Endothelial cell of umbilical vein (primary cell): ENCODE measurements around the gene DDIT4. TPM values are rescaled to one million over a fixed set of nuclear protein-coding genes. Genes with fewer than 3 reads are reported as not detected.

ENCODE experiments used
- BruUV-seq: library from RNA; stranded (reverse); fragments of 400-500 nt; replicated peaks from 2 replicates; lab custom pipeline; 2021; lab: Mats Ljungman, UMichigan
- CTCF ChIA-PET: fragments of 300-600, 350-600 bp; sonication (Branson Sonifier 250); formaldehyde crosslinking; loops from one replicate; lab custom pipeline; 2021; ENCODE audit warnings: antibody characterized with exemption, inconsistent platforms; lab: Charles Lee
- POLR2A ChIA-PET: fragments of 300-600, 350-600 bp; sonication (Branson Sonifier 250); formaldehyde crosslinking; loops from one replicate; lab custom pipeline; 2021; ENCODE audit warnings: antibody characterized with exemption, inconsistent platforms; lab: Charles Lee
- DNase-seq: peaks from one replicate; pipeline ENCODE4 v3.0.0-alpha.2; 2011; ENCODE audit warnings: low read depth, low spot score
- FAIRE-seq: peaks from 2 replicates; lab custom pipeline; 2011; peaks lifted over from hg19 to GRCh38; lab: Jason Lieb, UNC
- H2AFZ ChIP-seq: 2 replicates; pipeline ENCODE4 v1.6.0; 2012; ENCODE audit warnings: low read depth, low read length, control low read depth, inconsistent platforms
- H3K27ac ChIP-seq: 2 replicates; pipeline ENCODE4 v1.5.1; 2011; ENCODE audit warnings: low read depth, mild to moderate bottlenecking, control low read depth, low read length, moderate library complexity; ENCODE audit not compliant: insufficient read depth
- H3K27me3 ChIP-seq, 2 experiments: 2 replicates each; pipeline versions ENCODE4 v1.6.0 to v1.6.1; 2011; ENCODE audit warnings: low read length in 2 of 2, mixed read lengths in 1 of 2; ENCODE audit not compliant: control insufficient read depth in 2 of 2, insufficient read depth in 2 of 2
- H3K36me3 ChIP-seq, 2 experiments: 2 replicates in 1 of 2; 3 replicates in 1 of 2; pipeline ENCODE4 v1.5.1; 2011; ENCODE audit warnings: low read length in 2 of 2, mild to moderate bottlenecking in 1 of 2, moderate library complexity in 1 of 2; ENCODE audit not compliant: control insufficient read depth in 2 of 2, insufficient read depth in 2 of 2; ENCODE audit errors: extremely low read depth in 1 of 2
- H3K4me1 ChIP-seq: 3 replicates; pipeline ENCODE4 v1.5.1; 2011; ENCODE audit warnings: mild to moderate bottlenecking, low read length; ENCODE audit not compliant: control insufficient read depth, insufficient read depth; ENCODE audit errors: extremely low read depth
- H3K4me2 ChIP-seq: 2 replicates; pipeline ENCODE4 v1.6.1; 2011; ENCODE audit warnings: low read length, control low read depth, mixed read lengths; ENCODE audit not compliant: insufficient read depth
- H3K4me3 ChIP-seq, 3 experiments: fragments of 200-600 bp in 1 of 3; sonication (generic), shearing (Covaris generic) in 1 of 3; replicated peaks in 1 of 3; 2 replicates each; pipeline ENCODE4 v1.5.1; 2011 to 2016; ENCODE audit warnings: control low read depth in 3 of 3, low read length in 3 of 3, mild to moderate bottlenecking in 2 of 3, inconsistent platforms in 1 of 3, low read depth in 1 of 3, moderate library complexity in 1 of 3; ENCODE audit not compliant: insufficient read depth in 1 of 3
- H3K79me2 ChIP-seq: 2 replicates; pipeline ENCODE4 v1.6.0; 2012; ENCODE audit warnings: low read length, inconsistent platforms; ENCODE audit not compliant: control insufficient read depth, insufficient read depth
- H3K9ac ChIP-seq: replicated peaks from 2 replicates; pipeline ENCODE3; 2011; ENCODE audit warnings: low read length, control low read depth; ENCODE audit not compliant: insufficient read depth; ENCODE audit errors: extremely low read depth
- H3K9me1 ChIP-seq: replicated peaks from 3 replicates; pipeline ENCODE4 v1.6.0; 2011; ENCODE audit warnings: mild to moderate bottlenecking, low read length; ENCODE audit not compliant: control insufficient read depth, insufficient read depth; ENCODE audit errors: extremely low read depth
- H3K9me3 ChIP-seq: replicated peaks from 2 replicates; pipeline ENCODE4 v1.5.1; 2012; ENCODE audit warnings: low read length, inconsistent platforms; ENCODE audit not compliant: control insufficient read depth, insufficient read depth
- H4K20me1 ChIP-seq: replicated peaks from 2 replicates; pipeline ENCODE3; 2011; ENCODE audit warnings: mild to moderate bottlenecking, low read length; ENCODE audit not compliant: control insufficient read depth, insufficient read depth; ENCODE audit errors: extremely low read depth
- CTCF ChIP-seq, 2 donors: IDR thresholded peaks; 1 replicate in 1 of 2; 2 replicates in 1 of 2; pipeline ENCODE4 v1.5.1; 2011; ENCODE audit warnings: low read length in 2 of 2, mild to moderate bottlenecking in 2 of 2, moderate library complexity in 2 of 2, control low read depth in 1 of 2, inconsistent platforms in 1 of 2, low read depth in 1 of 2; ENCODE audit not compliant: insufficient read depth in 1 of 2; ENCODE audit errors: extremely low read depth in 1 of 2
- EZH2 ChIP-seq: IDR thresholded peaks from 2 replicates; pipeline ENCODE4 v1.6.1; 2012; ENCODE audit warnings: borderline replicate concordance, low read depth, mild to moderate bottlenecking, moderate library complexity, low read length, inconsistent platforms; ENCODE audit not compliant: severe bottlenecking
- FOS ChIP-seq: IDR thresholded peaks from 2 replicates; pipeline ENCODE4 v1.6.1; 2011; ENCODE audit warnings: mild to moderate bottlenecking, low read length, moderate library complexity, borderline replicate concordance; ENCODE audit not compliant: insufficient read depth
- GATA2 ChIP-seq: IDR thresholded peaks from 2 replicates; pipeline ENCODE4 v1.7.0; 2011; ENCODE audit warnings: low read depth, mild to moderate bottlenecking, moderate library complexity, mixed read lengths, low read length; ENCODE audit not compliant: insufficient read length, insufficient read depth
- JUN ChIP-seq: IDR thresholded peaks from 2 replicates; pipeline ENCODE4 v1.6.1; 2011; ENCODE audit warnings: borderline replicate concordance, low read depth; ENCODE audit not compliant: insufficient read length, insufficient read depth
- MYC ChIP-seq: IDR thresholded peaks from one replicate; pipeline ENCODE4 v1.6.1; 2011; ENCODE audit warnings: mild to moderate bottlenecking, low read depth, low read length
- POLR2AphosphoS5 ChIP-seq: IDR thresholded peaks from 2 replicates; pipeline ENCODE4 v1.6.1; 2012; ENCODE audit warnings: low read depth, mild to moderate bottlenecking, control low read depth, low read length, moderate library complexity; ENCODE audit not compliant: insufficient read depth
- dilution Hi-C: fragments of 300-500 bp; cut with MboI; formaldehyde crosslinking; loops from one replicate; pipeline ENCODE4 v1.15.0; 2019; ENCODE audit warnings: low sequenced_read_pairs; ENCODE audit not compliant: extremely low pct_ligation_motif_present
- intact Hi-C: fragments of 100-400 bp; cut with micrococcal nuclease; formaldehyde crosslinking; loops from one replicate; pipeline ENCODE4 v1.10.0; 2022
- polyA plus RNA-seq, 4 experiments: library from polyadenylated mRNA; depleted of rRNA in 3 of 4; stranded (reverse) in 3 of 4; unstranded in 1 of 4; fragments of >200 nt; gene quantifications; 2 replicates each; pipeline versions ENCODE4 v1.2.1 to v1.2.3, GENCODE V29; 2011 to 2012; ENCODE audit warnings: missing spikeins in 1 of 4
- total RNA-seq: library from RNA; stranded (reverse); gene quantifications from 2 replicates; pipeline ENCODE4 v1.2.3, GENCODE V29; 2021
- TF ChIP-seq, protein P1 (sequence below): IDR thresholded peaks from 2 replicates; pipeline ENCODE4 v1.6.1; 2011; ENCODE audit not compliant: insufficient read depth, insufficient read length

Gene DDIT4
- total and polyA plus RNA-seq, 2 donors (not counting 3 experiments of a cell fraction or from before 2014, with no cell fraction given): 60.4 to 65.3 TPM

GRCh38 chr10:72319416-72320254 lies 45.9 kb downstream of the DDIT4 start:
- Histone ChIP-seq H3K9me1 (no peaks in the 10 kb centered on the region), H3K27me3 (no peaks in the 10 kb centered on the region), H3K9me3 (no peaks in the 10 kb centered on the region), H3K27ac (peak overlapping the region; percentile 100), H3K9ac (peak overlapping the region; percentile 83), H3K4me1 (peaks cover 69% of the 10 kb centered on the region), H3K4me2 (peak overlapping the region; percentile 68), H3K36me3 (no peaks in the 10 kb centered on the region), H3K4me3 (no peak overlapping the region), H2AFZ (no peak overlapping the region), H3K79me2 (no peaks in the 10 kb centered on the region), H4K20me1 (no peaks in the 10 kb centered on the region)
- FAIRE-seq: peak; percentile 98
- TF ChIP-seq JUN: peak; percentile 54
- no peak for TF ChIP-seq EZH2
- peak; percentile 87 for TF ChIP-seq POLR2AphosphoS5
- TF ChIP-seq MYC: peak; percentile 61
- no peak for TF ChIP-seq CTCF (IDR thresholded peaks at IDR 0.05; ENCODE audit: extremely low read depth in 1 of 2, insufficient read depth in 1 of 2, low read depth in 1 of 2, low read length in 2 of 2)
- TF ChIP-seq GATA2: no peak
- TF ChIP-seq, protein P1, sequence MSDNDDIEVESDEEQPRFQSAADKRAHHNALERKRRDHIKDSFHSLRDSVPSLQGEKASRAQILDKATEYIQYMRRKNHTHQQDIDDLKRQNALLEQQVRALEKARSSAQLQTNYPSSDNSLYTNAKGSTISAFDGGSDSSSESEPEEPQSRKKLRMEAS: no peak
- TF ChIP-seq FOS: peak; percentile 87
- peak; percentile 98 for DNase-seq
- CTCF ChIA-PET: interaction anchor here (1.0 to 5.4 kb wide), 10 partner anchors 12 to 194 kb away, joined by 3 to 72 read pairs (median 5); partner anchors contain the start of gene DDIT4
- POLR2A ChIA-PET: interaction anchor here (0.9 to 5.6 kb wide), 4 partner anchors 13 to 44 kb away, joined by 3 to 59 read pairs (median 7); partner anchors contain the start of gene DDIT4
- intact Hi-C loops: loop anchor here (1.0 to 5.0 kb wide), 9 partner anchors 11 to 147 kb away; partner anchors contain the start of genes ANAPC16, ASCC1 and DDIT4
- dilution Hi-C loops: no loop called here
- TSS peak; percentile 72 for BruUV-seq
